Mesodermal cell (in vitro differentiated cells): ENCODE results near the gene RPH3AL.

ENCODE experiments used
- H3K27ac ChIP-seq: 2 replicates; pipeline ENCODE4 v1.7.0; 2013; ENCODE audit warnings: mild to moderate bottlenecking, low read depth, low read length, moderate library complexity; ENCODE audit not compliant: severe bottlenecking
- H3K36me3 ChIP-seq: 2 replicates; pipeline ENCODE4 v1.7.1; 2013; ENCODE audit warnings: mild to moderate bottlenecking, low read length, moderate library complexity; ENCODE audit not compliant: control insufficient read depth, insufficient read depth
- H3K4me1 ChIP-seq: one replicate; pipeline ENCODE4 v1.7.1; 2013; ENCODE audit warnings: mild to moderate bottlenecking, low read length; ENCODE audit not compliant: insufficient read depth, control insufficient read depth, poor library complexity, severe bottlenecking
- H3K4me3 ChIP-seq: 2 replicates; pipeline ENCODE4 v1.7.0; 2013; ENCODE audit warnings: low read length, control low read depth, mild to moderate bottlenecking; ENCODE audit not compliant: insufficient read depth, poor library complexity, severe bottlenecking; ENCODE audit errors: extremely low read depth
- H3K9me3 ChIP-seq: 2 replicates; pipeline ENCODE4 v1.7.1; 2013; ENCODE audit warnings: mild to moderate bottlenecking, low read length, moderate library complexity; ENCODE audit not compliant: control insufficient read depth
- WGBS, 2 experiments: methylation state at CpG; one replicate each; pipeline ENCODE4 v1.1.5; 2013; ENCODE audit warnings: missing lambda C conversion rate in 2 of 2; ENCODE audit not compliant: insufficient coverage in 2 of 2; 5-methylcytosine and 5-hydroxymethylcytosine counted together

RPH3AL gene

GRCh38 chr17:312476-313148, 40.0 kb downstream of the RPH3AL start:
- peaks cover 6% of the 10 kb centered on the region for H3K9me3 ChIP-seq
- 86 to 87% methylated on average over 16 to 18 of the region's 18 CpGs for WGBS, 2 experiments
- no peaks in the 10 kb centered on the region for H3K36me3 ChIP-seq
- no peak overlapping the region for H3K4me3 ChIP-seq
- H3K4me1 ChIP-seq: no peaks in the 10 kb centered on the region
- H3K27ac ChIP-seq: no peak overlapping the region

DNA sequence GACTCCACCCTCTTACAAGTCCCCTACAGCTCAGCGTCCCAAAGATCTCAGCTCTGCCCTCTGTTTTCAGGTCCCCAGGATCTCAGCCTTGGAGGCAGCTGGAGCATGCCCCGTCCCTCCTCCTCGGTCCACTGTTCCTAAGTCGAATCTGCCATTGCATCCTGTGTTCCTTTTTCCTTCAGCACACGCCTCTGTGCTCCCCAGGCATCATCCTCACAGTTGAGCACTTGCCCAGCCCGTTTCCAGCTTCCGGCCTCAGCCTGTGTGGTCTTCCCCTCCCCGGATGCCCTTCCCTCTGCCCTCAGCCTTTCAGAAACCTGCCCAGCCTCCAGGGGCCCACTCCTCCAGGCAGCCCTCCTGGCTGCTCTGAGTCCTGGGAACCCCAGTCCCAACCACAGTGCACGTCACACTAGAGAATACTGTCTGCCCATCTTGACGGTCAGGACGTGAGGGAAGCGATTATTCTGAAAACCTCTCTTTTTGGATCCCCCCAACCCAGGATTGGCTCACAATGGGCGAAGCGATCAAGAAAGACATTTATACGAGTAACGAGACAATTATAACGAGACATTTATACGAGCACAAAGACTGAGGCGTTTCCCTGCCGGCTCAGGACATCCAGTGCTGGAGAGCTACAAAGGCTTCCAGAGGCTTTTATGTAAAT, 41.4 kb downstream of the RPH3AL start:
- no peak overlapping the region for H3K27ac ChIP-seq
- WGBS, 2 experiments: 71 to 79% methylated on average over 18 to 20 of the region's 20 CpGs
- no peaks in the 10 kb centered on the region for H3K4me1 ChIP-seq

GRCh38 chr17:310111-311010, 42.2 kb downstream of the RPH3AL start:
- 76 to 82% methylated on average over 14 to 25 of the region's 28 CpGs for WGBS, 2 experiments
- Histone ChIP-seq H3K9me3 (peaks cover 3% of the 10 kb centered on the region), H3K4me3 (no peak overlapping the region), H3K27ac (no peak overlapping the region), H3K4me1 (no peaks in the 10 kb centered on the region), H3K36me3 (no peaks in the 10 kb centered on the region)

More for the DNA sequence above, 41.4 kb downstream of the RPH3AL start:
- Histone ChIP-seq H3K36me3 (no peaks in the 10 kb centered on the region), H3K9me3 (peaks cover 6% of the 10 kb centered on the region), H3K4me3 (no peak overlapping the region)

GRCh38 chr17:309361-309888, 43.2 kb downstream of the RPH3AL start:
- Histone ChIP-seq H3K27ac (no peak overlapping the region), H3K36me3 (no peaks in the 10 kb centered on the region), H3K4me3 (no peak overlapping the region), H3K9me3 (no peaks in the 10 kb centered on the region), H3K4me1 (no peaks in the 10 kb centered on the region)
- 50 to 66% methylated on average over 5 to 10 of the region's 12 CpGs for WGBS, 2 experiments

GRCh38 chr17:307741-308507, 44.7 kb downstream of the RPH3AL start:
- Histone ChIP-seq H3K9me3 (no peaks in the 10 kb centered on the region), H3K36me3 (no peaks in the 10 kb centered on the region), H3K4me1 (no peaks in the 10 kb centered on the region), H3K4me3 (no peak overlapping the region), H3K27ac (no peak overlapping the region)
- 85 to 87% methylated on average over 18 to 22 of the region's 22 CpGs for WGBS, 2 experiments

GRCh38 chr17:307295-307691, 45.3 kb downstream of the RPH3AL start:
- no peak overlapping the region for H3K4me3 ChIP-seq
- no peaks in the 10 kb centered on the region for H3K4me1 ChIP-seq
- WGBS, 2 experiments: 83 to 87% methylated on average over 11 to 16 of the region's 16 CpGs
- no peak overlapping the region for H3K27ac ChIP-seq
- H3K9me3 ChIP-seq: no peaks in the 10 kb centered on the region
- no peaks in the 10 kb centered on the region for H3K36me3 ChIP-seq

- no peak overlapping the region for H3K4me3 ChIP-seq
- H3K9me3 ChIP-seq: no peaks in the 10 kb centered on the region
- H3K4me1 ChIP-seq: no peaks in the 10 kb centered on the region
- 81 to 89% methylated on average over 14 to 22 of the region's 26 CpGs for WGBS, 2 experiments
- H3K36me3 ChIP-seq: no peaks in the 10 kb centered on the region
- H3K27ac ChIP-seq: no peak overlapping the region
These were observed 45.9 kb downstream of the RPH3AL start for GRCh38 chr17:306536-307294.

DNA sequence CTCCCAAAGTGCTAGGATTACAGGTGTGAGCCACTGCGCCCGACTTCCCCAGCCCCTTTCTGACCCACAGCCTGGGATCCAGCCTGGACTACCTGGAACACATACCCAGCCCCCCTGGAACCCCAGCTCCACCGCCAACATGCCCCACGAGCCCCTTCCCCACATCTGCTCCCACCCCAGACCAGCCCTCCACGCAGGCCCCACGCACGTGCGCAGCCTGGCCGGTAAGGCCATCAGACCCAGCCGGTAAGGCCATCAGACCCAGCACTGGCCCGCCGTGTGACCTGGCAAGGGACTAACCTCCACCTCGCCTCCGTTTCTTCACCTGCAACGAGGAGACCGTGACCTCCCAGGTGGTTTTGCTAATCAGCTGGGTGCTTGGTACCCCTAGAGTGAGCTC, 46.5 kb downstream of the RPH3AL start:
- Histone ChIP-seq H3K36me3 (no peaks in the 10 kb centered on the region), H3K9me3 (no peaks in the 10 kb centered on the region), H3K4me3 (no peak overlapping the region), H3K4me1 (no peaks in the 10 kb centered on the region), H3K27ac (no peak overlapping the region)
- WGBS, 2 experiments: 90 to 91% methylated on average over 15 to 16 of the region's 16 CpGs

- H3K27ac ChIP-seq: no peak overlapping the region
- H3K9me3 ChIP-seq: no peaks in the 10 kb centered on the region
- no peaks in the 10 kb centered on the region for H3K36me3 ChIP-seq
- no peak overlapping the region for H3K4me3 ChIP-seq
- WGBS, 2 experiments: 47 to 51% methylated on average over 21 to 26 of the region's 28 CpGs
- no peaks in the 10 kb centered on the region for H3K4me1 ChIP-seq
These were observed 47.3 kb downstream of the RPH3AL start for GRCh38 chr17:305090-305976.
